Iris pigment epithelial cell (primary cell): ENCODE measurements around the gene RSAD2.
"Not testable (repeated sequence)": the region's sequence is repeated elsewhere in the genome, so short reads cannot be mapped to it uniquely, and the experiment has no call there.

ENCODE experiments used
- DNase-seq: peaks from one replicate; pipeline ENCODE4 v3.0.0-alpha.2; 2011; ENCODE audit warnings: low read depth

Gene RSAD2

GRCh38 chr2:6927186-6927585, 49.6 kb downstream of the RSAD2 start:
- peak; percentile 53 for DNase-seq

GRCh38 chr2:6927753-6928152, 50.2 kb downstream of the RSAD2 start:
- no peak for DNase-seq

GRCh38 chr2:6928452-6928851, 50.9 kb downstream of the RSAD2 start:
- DNase-seq = no peak

GRCh38 chr2:6929196-6929819, 51.7 kb downstream of the RSAD2 start:
- peak; percentile 63 for DNase-seq

GRCh38 chr2:6930923-6931647, 53.5 kb downstream of the RSAD2 start:
- DNase-seq = no peak

GRCh38 chr2:6931753-6932152, 54.2 kb downstream of the RSAD2 start:
- DNase-seq = no peak

- no peak for DNase-seq
These were observed 54.6 kb downstream of the RSAD2 start for GRCh38 chr2:6932206-6932605.

GRCh38 chr2:6932828-6933227, 55.3 kb downstream of the RSAD2 start:
- no peak for DNase-seq

- DNase-seq = no peak
These were observed 56.3 kb downstream of the RSAD2 start for GRCh38 chr2:6933911-6934310.

GRCh38 chr2:6934345-6934744, 56.8 kb downstream of the RSAD2 start:
- DNase-seq = no peak

- DNase-seq = no peak
These were observed 57.4 kb downstream of the RSAD2 start for GRCh38 chr2:6934758-6935651.

GRCh38 chr2:6935652-6936020, 58.1 kb downstream of the RSAD2 start:
- not testable (repeated sequence) for DNase-seq

GRCh38 chr2:6937157-6937556, 59.6 kb downstream of the RSAD2 start:
- DNase-seq = no peak

- no peak for DNase-seq
These were observed 60.0 kb downstream of the RSAD2 start for GRCh38 chr2:6937582-6937981.

- DNase-seq = no peak
These were observed 61.5 kb downstream of the RSAD2 start for GRCh38 chr2:6939071-6939470.

GRCh38 chr2:6940820-6941219, 63.2 kb downstream of the RSAD2 start:
- no peak for DNase-seq

GRCh38 chr2:6941299-6942046, 63.9 kb downstream of the RSAD2 start:
- DNase-seq = no peak

GRCh38 chr2:6942848-6943247, 65.3 kb downstream of the RSAD2 start:
- DNase-seq = no peak

GRCh38 chr2:6943523-6943922, 65.9 kb downstream of the RSAD2 start:
- DNase-seq = no peak

GRCh38 chr2:6943971-6944370, 66.4 kb downstream of the RSAD2 start:
- no peak for DNase-seq

- no peak for DNase-seq
These were observed 67.0 kb downstream of the RSAD2 start for GRCh38 chr2:6944555-6944954.
